IMR-90 (cell line): Measurements from ENCODE around the gene PCP2. TPM values are rescaled to one million over a fixed set of nuclear protein-coding genes. Genes with fewer than 3 reads are reported as not detected.

Experiments used
- ATAC-seq: fragments of 200-7000 bp; cut with Tn5 transposase; 2 replicates; pipeline ENCODE4 v1.9.1; 2020; ENCODE audit warnings: low read depth, mild to moderate bottlenecking, moderate library complexity
- BruUV-seq: library from RNA; stranded (reverse); fragments of 400-500 nt; replicated peaks from 2 replicates; lab custom pipeline; 2021; lab: Mats Ljungman, UMichigan
- CTCF ChIA-PET: fragments of 300-600 bp; formaldehyde crosslinking; extraction: SDS; loops from one replicate; lab custom pipeline; 2021; ENCODE audit warnings: antibody characterized with exemption; lab: Yijun Ruan, JAX
- POLR2A ChIA-PET: fragments of 300-600 bp; sonication (Branson Sonifier 250); formaldehyde crosslinking; loops from one replicate; lab custom pipeline; 2022; ENCODE audit warnings: antibody characterized with exemption; ENCODE audit not compliant: unreplicated experiment; lab: Charles Lee
- DNase-seq: peaks from one replicate; pipeline ENCODE4 v3.0.0; 2013
- H2AFZ ChIP-seq: replicated peaks from 2 replicates; pipeline ENCODE3; 2013; ENCODE audit warnings: low read length, mild to moderate bottlenecking; ENCODE audit not compliant: poor library complexity
- H2AK5ac ChIP-seq: 2 replicates; pipeline ENCODE4 v1.6.1; 2013; ENCODE audit warnings: low read depth, low read length, inconsistent platforms
- H2AK9ac ChIP-seq: replicated peaks from 2 replicates; pipeline ENCODE3; 2013; ENCODE audit warnings: mild to moderate bottlenecking, low read depth, low read length, moderate library complexity; ENCODE audit not compliant: poor library complexity
- H2BK120ac ChIP-seq: 2 replicates; pipeline ENCODE4 v1.6.1; 2013; ENCODE audit warnings: low read depth, low read length, inconsistent platforms
- H2BK15ac ChIP-seq: 3 replicates; pipeline ENCODE4 v1.6.1; 2013; ENCODE audit warnings: low read depth, low read length, inconsistent platforms
- H2BK20ac ChIP-seq: 2 replicates; pipeline ENCODE4 v1.6.1; 2013; ENCODE audit warnings: low read depth, mild to moderate bottlenecking, inconsistent platforms, low read length, moderate library complexity
- H2BK5ac ChIP-seq: 2 replicates; pipeline ENCODE4 v1.6.1; 2013; ENCODE audit warnings: mild to moderate bottlenecking, low read depth, low read length, inconsistent platforms; ENCODE audit not compliant: poor library complexity, severe bottlenecking
- H3K14ac ChIP-seq: replicated peaks from 2 replicates; pipeline ENCODE4 v1.6.1; 2013; ENCODE audit warnings: low read depth, low read length, inconsistent platforms
- H3K18ac ChIP-seq: 2 replicates; pipeline ENCODE4 v1.6.1; 2013; ENCODE audit warnings: low read depth, low read length, control low read depth
- H3K23ac ChIP-seq: 2 replicates; pipeline ENCODE4 v1.6.1; 2013; ENCODE audit warnings: low read depth, low read length, inconsistent platforms
- H3K27ac ChIP-seq: 2 replicates; pipeline ENCODE4 v1.5.1; 2013; ENCODE audit warnings: mild to moderate bottlenecking, control low read depth, low read length; ENCODE audit not compliant: insufficient read depth
- H3K27me3 ChIP-seq: 2 replicates; pipeline ENCODE4 v1.6.1; 2013; ENCODE audit warnings: low read length; ENCODE audit not compliant: control insufficient read depth, insufficient read depth
- H3K36me3 ChIP-seq: 2 replicates; pipeline ENCODE4 v1.6.1; 2013; ENCODE audit warnings: low read length, mixed read lengths; ENCODE audit not compliant: control insufficient read depth, insufficient read depth
- H3K4ac ChIP-seq: 2 replicates; pipeline ENCODE4 v1.6.1; 2013; ENCODE audit warnings: low read depth, low read length, inconsistent platforms
- H3K4me1 ChIP-seq: 2 replicates; pipeline ENCODE4 v1.6.1; 2013; ENCODE audit warnings: low read length, mixed read lengths; ENCODE audit not compliant: control insufficient read depth, insufficient read depth
- H3K4me2 ChIP-seq: 2 replicates; pipeline ENCODE4 v1.6.1; 2013; ENCODE audit warnings: low read depth, mild to moderate bottlenecking, control low read depth, low read length, moderate library complexity
- H3K4me3 ChIP-seq: 2 replicates; pipeline ENCODE4 v1.5.1; 2013; ENCODE audit warnings: low read depth, mild to moderate bottlenecking, control low read depth, low read length, moderate library complexity; ENCODE audit not compliant: insufficient read depth
- H3K56ac ChIP-seq: 2 replicates; pipeline ENCODE4 v1.6.1; 2013; ENCODE audit warnings: low read length, inconsistent platforms; ENCODE audit not compliant: insufficient read depth; ENCODE audit errors: extremely low read depth
- H3K79me1 ChIP-seq, 2 experiments: 2 replicates each; pipeline ENCODE4 v1.6.1; 2013; ENCODE audit warnings: low read length in 2 of 2, inconsistent platforms in 1 of 2, low read depth in 1 of 2
- H3K9ac ChIP-seq: 2 replicates; pipeline ENCODE4 v1.6.1; 2013; ENCODE audit warnings: low read depth, low read length, control low read depth
- H3K9me1 ChIP-seq: 2 replicates; pipeline ENCODE4 v1.6.1; 2013; ENCODE audit warnings: low read length, inconsistent platforms; ENCODE audit not compliant: insufficient read depth
- H3K9me3 ChIP-seq: 2 replicates; pipeline ENCODE4 v1.6.1; 2013; ENCODE audit warnings: low read length; ENCODE audit not compliant: control insufficient read depth, insufficient read depth
- H4K20me1 ChIP-seq: 2 replicates; pipeline ENCODE4 v1.6.1; 2013; ENCODE audit warnings: low read length, inconsistent platforms; ENCODE audit not compliant: insufficient read depth
- H4K5ac ChIP-seq: 2 replicates; pipeline ENCODE4 v1.6.1; 2013; ENCODE audit warnings: mild to moderate bottlenecking, low read depth, low read length, control low read depth
- H4K8ac ChIP-seq, 2 experiments: 2 replicates each; pipeline ENCODE4 v1.6.1; 2013; ENCODE audit warnings: low read depth in 2 of 2, low read length in 2 of 2, control low read depth in 1 of 2, inconsistent platforms in 1 of 2
- H4K91ac ChIP-seq: 2 replicates; pipeline ENCODE4 v1.6.1; 2013; ENCODE audit warnings: low read depth, low read length, inconsistent platforms; ENCODE audit not compliant: insufficient read depth
- MXI1 ChIP-seq: IDR thresholded peaks from 2 replicates; pipeline ENCODE4 v1.6.1; 2012; ENCODE audit warnings: low read depth, mild to moderate bottlenecking, low read length, moderate library complexity, borderline replicate concordance
- WGBS, 2 experiments: methylation state at CpG; one replicate each; pipeline versions ENCODE4 v1.1.5 to v1.1.7; 2013; ENCODE audit warnings: missing lambda C conversion rate in 2 of 2; ENCODE audit not compliant: insufficient read length in 1 of 2; ENCODE audit errors: extremely low coverage in 2 of 2; 5-methylcytosine and 5-hydroxymethylcytosine counted together
- dilution Hi-C: fragments of 300-500 bp; cut with HindIII; formaldehyde crosslinking; loops from one replicate; pipeline ENCODE4 v1.14.3; 2018; ENCODE audit warnings: low sequenced_read_pairs; ENCODE audit not compliant: unreplicated experiment
- in situ Hi-C: fragments of 300-500 bp; cut with MboI; formaldehyde crosslinking; loops from 3 replicates; pipeline ENCODE4 v1.14.3; 2019; ENCODE audit warnings: low sequenced_read_pairs, inconsistent platforms, mixed read lengths
- intact Hi-C: fragments of 100-400 bp; cut with micrococcal nuclease; formaldehyde crosslinking; loops from 2 replicates; pipeline ENCODE4 v1.10.0; 2022
- polyA plus RNA-seq, 3 experiments: library from polyadenylated mRNA; depleted of rRNA; stranded (reverse); fragments of >200 nt; gene quantifications; 2 replicates each; pipeline ENCODE4 v1.2.3, GENCODE V29; 2012; ENCODE audit warnings: low replicate concordance in 1 of 3
- total RNA-seq: library from RNA; depleted of rRNA; stranded (reverse); fragments of >200 nt; gene quantifications from 2 replicates; pipeline ENCODE4 v1.2.3, GENCODE V29; 2012

The PCP2 gene
- total and polyA plus RNA-seq, 2 of the 4 experiments (the other 2 are of a cell fraction), result not detected

DNA sequence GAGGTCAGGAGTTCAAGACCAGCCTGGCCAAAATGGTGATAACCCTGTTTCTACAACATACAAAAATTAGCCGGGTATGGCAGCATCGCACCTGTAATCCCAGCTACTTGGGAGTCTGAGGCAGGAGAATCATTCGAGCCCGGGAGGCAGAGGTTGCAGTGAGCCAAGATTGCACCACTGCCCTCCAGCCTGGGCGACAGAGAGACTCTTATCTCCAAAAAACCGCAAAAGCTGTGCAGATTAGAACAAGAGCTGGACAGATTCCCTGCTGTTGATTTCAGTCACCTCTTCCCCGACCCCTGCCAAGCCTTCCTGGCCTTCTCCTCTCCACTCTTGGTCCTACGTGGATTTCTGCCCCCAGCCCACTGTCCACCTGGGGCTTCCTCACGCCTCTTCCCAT lies 29.6 kb downstream of the PCP2 start:
- no peak overlapping the region for H4K8ac ChIP-seq
- 68% methylated on average over 7 of the region's 9 CpGs; no CpG with 5 or more reads in 1 of the 2 experiments for WGBS, 2 experiments
- no peak overlapping the region for H2AFZ ChIP-seq
- no peak for TF ChIP-seq MXI1
- no peak overlapping the region for H2BK15ac ChIP-seq
- no peak overlapping the region for H3K4me2 ChIP-seq
- no peak overlapping the region for H3K56ac ChIP-seq
- H3K79me1 ChIP-seq, result no peaks in the 10 kb centered on the region
- in situ Hi-C loops, result no loop called here
- no peak overlapping the region for H3K18ac ChIP-seq
- no peak overlapping the region for H3K27ac ChIP-seq
- H3K9ac ChIP-seq, result no peak overlapping the region
- ChIA-PET CTCF (no interaction called here), POLR2A (no interaction called here)
- H3K14ac ChIP-seq, result no peak overlapping the region
- no peaks in the 10 kb centered on the region for H4K20me1 ChIP-seq
- no peak overlapping the region for H4K5ac ChIP-seq
- DNase-seq, result no peak
- no peaks in the 10 kb centered on the region for H3K36me3 ChIP-seq
- H3K23ac ChIP-seq, result no peak overlapping the region
- no peaks in the 10 kb centered on the region for H3K9me1 ChIP-seq
- no peaks in the 10 kb centered on the region for H3K9me3 ChIP-seq
- H2AK9ac ChIP-seq, result no peak overlapping the region
- H3K4ac ChIP-seq, result no peak overlapping the region
- H4K91ac ChIP-seq, result no peak overlapping the region
- H3K4me1 ChIP-seq, result no peaks in the 10 kb centered on the region
- BruUV-seq, result no TSS peak
- dilution Hi-C loops, result no loop called here
- no peak overlapping the region for H2BK20ac ChIP-seq
- peaks cover 4% of the 10 kb centered on the region; the same call in 1 of the 2 replicates for H3K27me3 ChIP-seq
- no peak overlapping the region for H3K4me3 ChIP-seq
- H2BK120ac ChIP-seq, result no peak overlapping the region
- ATAC-seq, result no peak
- intact Hi-C loops, result no loop called here
- no peak overlapping the region for H2AK5ac ChIP-seq
- H2BK5ac ChIP-seq, result no peak overlapping the region
